GM18520 (cell line): ENCODE data around the gene RAP2B.

Experiments used
- ATAC-seq: cut with Tn5 transposase; IDR thresholded peaks from one replicate; pipeline ENCODE4 v1.9.1; 2021; ENCODE audit not compliant: unreplicated experiment

RAP2B gene

DNA sequence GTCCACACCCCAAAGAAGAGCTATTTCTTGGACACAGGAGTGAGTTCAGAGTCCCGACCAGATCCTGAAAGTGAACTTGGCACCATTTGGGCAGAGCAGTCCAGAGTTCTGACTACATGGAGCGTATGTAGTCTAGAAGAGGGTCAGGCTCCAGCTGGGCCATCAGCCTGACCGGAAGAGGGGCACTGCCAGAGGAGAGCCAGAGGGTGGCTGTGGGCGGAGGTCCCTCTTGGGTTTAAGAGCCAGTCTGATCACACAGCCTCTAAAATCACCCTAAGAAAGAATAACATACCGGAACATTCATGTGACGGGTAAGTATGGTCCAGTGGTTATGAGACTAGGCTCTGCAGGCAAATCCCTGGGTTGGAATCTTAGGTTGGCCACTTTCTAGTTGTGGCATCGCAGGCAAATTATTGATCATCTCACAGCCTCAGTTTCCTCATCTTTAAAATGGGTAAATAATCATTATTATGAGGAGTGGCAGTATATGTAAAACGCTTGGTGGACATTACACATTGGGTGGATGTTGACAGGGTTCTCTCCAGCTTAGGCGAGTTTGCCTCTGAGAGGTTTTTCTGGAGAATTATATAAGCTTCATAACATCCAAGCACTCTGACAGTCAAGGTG is 2.1 kb upstream of the RAP2B start:
- no peak for ATAC-seq

GRCh38 chr3:153160451-153161137 is 1.4 kb upstream of the RAP2B start:
- peak; percentile 29 for ATAC-seq

DNA sequence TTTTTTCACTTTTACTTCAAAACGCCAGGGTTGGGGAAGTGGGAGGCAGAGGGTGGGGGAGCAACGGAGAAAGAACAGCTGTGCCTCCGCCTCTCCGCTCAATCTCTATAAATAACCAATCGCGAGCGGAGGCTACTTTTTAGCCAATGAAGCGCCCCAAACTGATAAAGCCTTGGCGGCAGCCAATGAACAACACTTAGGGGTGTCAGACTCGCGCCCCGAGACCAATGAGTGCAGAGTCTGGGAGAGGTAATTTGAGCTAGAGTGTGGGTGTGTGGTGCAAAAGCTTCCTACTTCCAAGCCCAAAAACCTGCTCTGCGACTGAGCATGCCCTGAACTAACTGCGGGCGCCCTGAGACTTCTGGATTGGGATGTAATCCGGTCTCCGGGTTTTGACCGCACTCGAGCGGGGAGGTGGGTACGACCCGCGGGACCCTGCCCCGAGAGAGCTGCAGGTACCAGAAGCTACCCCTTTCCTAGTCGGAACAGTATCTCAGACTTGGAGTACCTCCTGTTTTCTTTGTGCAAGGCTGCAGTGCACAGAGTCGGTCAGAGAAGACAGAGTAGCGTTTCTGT is 800 bp upstream of the RAP2B start:
- peak; percentile 80 for ATAC-seq

DNA sequence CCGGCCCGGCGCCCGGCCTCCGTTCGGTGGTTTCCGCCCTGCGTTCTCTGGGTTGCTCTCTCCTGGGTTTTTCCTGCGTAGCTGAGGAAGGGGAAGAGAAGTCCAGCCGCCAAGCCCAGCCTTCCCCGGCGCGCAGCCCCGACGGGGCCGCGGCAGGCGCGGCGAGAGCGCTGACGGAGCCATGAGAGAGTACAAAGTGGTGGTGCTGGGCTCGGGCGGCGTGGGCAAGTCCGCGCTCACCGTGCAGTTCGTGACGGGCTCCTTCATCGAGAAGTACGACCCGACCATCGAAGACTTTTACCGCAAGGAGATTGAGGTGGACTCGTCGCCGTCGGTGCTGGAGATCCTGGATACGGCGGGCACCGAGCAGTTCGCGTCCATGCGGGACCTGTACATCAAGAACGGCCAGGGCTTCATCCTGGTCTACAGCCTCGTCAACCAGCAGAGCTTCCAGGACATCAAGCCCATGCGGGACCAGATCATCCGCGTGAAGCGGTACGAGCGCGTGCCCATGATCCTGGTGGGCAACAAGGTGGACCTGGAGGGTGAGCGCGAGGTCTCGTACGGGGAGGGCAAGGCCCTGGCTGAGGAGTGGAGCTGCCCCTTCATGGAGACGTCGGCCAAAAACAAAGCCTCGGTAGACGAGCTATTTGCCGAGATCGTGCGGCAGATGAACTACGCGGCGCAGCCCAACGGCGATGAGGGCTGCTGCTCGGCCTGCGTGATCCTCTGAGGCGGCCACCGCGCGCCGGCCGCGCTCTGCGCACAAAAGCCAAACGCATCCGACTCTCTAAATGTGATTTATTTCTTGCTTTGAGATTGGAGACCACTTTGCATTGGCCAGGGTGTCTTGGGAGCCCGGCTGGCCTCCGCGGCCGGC is 727 bp downstream of the RAP2B start:
- ATAC-seq, result no peak

GRCh38 chr3:153163393-153163724 is 1.3 kb downstream of the RAP2B start:
- no peak for ATAC-seq

GRCh38 chr3:153163756-153164550 is 1.9 kb downstream of the RAP2B start:
- no peak for ATAC-seq

- no peak for ATAC-seq
These were observed 3.2 kb downstream of the RAP2B start for GRCh38 chr3:153165261-153165681.

DNA sequence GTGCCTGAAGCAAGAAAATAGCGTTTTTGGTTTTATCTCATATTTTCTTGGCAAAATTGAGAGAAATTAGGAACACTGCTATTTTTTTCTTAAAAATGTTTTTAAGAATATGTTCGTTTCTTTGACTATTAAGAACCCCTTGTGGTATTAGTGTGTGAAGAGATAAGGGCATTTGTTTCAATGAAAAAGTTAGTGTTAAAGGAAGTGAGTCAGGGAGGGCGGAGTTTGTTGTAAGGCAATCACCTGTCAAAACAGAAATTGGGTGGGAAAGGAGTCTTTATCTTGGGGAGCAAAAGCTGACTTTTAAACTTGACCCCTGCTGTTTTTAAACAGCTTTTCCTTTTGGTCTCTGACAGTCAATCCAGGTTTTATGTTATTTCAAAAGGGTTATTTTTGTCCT is 4.2 kb downstream of the RAP2B start:
- ATAC-seq, result no peak

GRCh38 chr3:153166796-153167195 is 4.8 kb downstream of the RAP2B start:
- no peak for ATAC-seq

GRCh38 chr3:153169793-153170383 is 7.9 kb downstream of the RAP2B start:
- no peak for ATAC-seq

DNA sequence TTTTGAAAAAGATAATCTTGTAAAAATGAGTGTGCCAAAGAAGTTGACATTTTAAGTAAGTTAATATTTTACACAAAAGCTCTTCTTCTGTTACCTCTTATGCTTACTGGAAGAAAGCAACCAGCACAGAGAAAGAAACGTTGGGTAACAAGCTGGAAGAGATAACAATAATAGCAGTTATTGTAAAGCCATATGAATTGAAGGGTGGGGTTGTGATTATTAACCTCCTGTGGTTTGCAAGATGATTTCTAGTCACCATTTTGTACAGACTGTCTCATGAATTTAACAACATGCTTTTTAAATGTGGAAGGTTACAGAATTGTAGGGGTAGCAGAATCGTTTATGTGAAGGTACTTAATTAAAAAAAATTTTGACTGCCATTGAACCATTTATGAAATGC is 9.2 kb downstream of the RAP2B start:
- no peak for ATAC-seq

DNA sequence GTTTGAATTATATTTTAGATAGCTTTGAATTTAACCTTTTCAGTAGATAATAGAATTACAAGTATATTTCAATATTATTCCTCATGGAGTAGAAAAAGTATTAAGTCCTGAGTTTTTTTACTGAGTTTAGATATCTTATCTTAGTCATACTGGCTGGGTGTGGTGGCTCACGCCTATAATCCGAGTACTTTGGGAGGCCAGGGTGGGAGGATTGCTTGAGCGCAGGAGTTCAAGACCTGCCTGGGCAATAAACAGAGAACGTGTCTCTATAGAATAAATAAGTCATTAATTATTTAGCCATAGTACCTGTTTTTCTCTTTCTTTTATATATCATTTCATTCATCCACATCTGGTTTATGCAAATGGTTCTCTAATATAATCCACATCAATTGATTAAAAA is 9.9 kb downstream of the RAP2B start:
- no peak for ATAC-seq

GRCh38 chr3:153172796-153173757 is 11.1 kb downstream of the RAP2B start:
- ATAC-seq, result no peak

DNA sequence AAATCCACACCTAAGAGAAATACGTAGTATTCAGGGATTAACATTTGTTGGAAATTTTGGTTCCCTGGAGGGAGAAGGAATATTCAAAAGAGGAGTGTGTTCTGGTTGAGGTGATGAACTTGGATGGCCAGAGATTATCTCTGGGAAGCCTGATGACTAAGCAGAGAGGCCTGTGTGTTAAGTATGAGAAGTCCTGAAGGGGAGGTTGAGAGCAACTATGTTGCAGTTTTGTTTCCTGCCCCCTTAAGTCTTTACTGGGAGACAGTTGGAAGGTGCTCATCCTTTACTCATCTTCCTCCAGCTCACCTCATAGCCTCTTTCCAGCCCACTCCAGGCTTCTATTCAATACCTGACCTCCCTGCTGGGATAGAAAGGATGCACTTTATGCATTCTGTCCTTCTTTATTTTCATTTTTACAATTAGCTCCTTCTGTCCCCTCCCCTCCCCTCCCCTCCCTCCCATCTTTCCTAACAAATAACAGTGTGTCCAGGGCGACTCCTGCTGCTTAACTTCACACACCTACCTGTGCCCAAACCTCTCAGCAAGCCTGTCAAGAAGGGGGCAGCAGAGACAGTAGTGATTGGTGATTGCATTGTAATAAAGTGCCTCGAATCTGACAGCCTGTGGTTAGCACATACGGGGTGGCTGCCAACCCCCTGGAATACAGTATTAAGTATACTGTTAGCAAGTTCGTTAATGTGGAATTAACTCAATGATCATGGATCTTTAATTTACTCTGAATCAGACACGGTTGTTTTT is 11.9 kb downstream of the RAP2B start:
- no peak for ATAC-seq

- ATAC-seq, result no peak
These were observed 14.2 kb downstream of the RAP2B start for GRCh38 chr3:153176197-153176596.

- ATAC-seq, result no peak
These were observed 18.9 kb downstream of the RAP2B start for GRCh38 chr3:153180860-153181372.

DNA sequence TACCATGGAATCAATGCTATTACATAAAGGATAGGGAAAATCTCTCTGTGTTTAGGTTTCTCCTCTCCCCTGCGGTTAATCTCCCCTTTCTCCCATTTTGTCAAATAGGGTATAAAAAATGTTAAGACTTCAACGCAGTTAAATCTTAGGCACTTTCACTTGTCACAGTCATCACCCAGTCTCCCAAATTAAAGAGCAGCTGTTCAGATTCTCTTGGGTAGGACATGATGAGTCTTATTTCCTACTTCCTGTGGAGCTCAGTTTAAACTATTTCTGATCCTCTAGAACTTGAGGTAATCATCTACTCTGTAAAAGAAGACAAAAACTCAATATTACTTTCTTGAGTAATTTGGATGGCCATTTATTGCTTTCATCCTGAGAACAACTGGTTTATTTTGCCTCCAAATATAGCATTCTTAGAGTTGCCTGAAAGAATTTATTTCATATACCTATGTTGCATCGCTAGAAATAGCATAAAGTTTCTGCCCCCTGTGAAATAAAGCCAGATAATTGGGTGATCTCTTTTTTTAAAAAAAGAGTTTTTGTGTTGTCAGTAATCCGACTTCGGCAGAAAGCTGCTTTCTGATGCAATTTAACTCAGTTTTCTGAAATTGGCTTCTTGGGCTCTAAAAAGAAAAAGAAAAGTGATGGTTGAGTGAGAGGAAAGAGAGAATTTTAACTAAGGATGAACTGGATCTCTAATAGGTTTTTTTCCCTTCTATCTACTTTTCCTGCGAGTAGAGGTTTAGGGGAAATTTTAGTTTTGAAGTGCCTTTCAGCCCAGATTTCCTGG is 20.7 kb downstream of the RAP2B start:
- no peak for ATAC-seq

GRCh38 chr3:153190923-153191322 is 28.9 kb downstream of the RAP2B start:
- no peak for ATAC-seq
